Fibroblast of lung (primary cell): ENCODE data around the gene PCBP3.

Experiments used
- CTCF ChIP-seq, 2 donors: IDR thresholded peaks in 1 of 2; conservative IDR thresholded peaks in 1 of 2; 1 replicate in 1 of 2; 2 replicates in 1 of 2; pipeline ENCODE4 v1.5.1; 2011 to 2012; ENCODE audit warnings: low read length in 2 of 2, control low read depth in 1 of 2, inconsistent platforms in 1 of 2, low read depth in 1 of 2, mild to moderate bottlenecking in 1 of 2
- EZH2 ChIP-seq: IDR thresholded peaks from 2 replicates; pipeline ENCODE4 v1.5.1; 2012; ENCODE audit warnings: low read length, control low read depth, mild to moderate bottlenecking; ENCODE audit errors: missing control alignments

DNA sequence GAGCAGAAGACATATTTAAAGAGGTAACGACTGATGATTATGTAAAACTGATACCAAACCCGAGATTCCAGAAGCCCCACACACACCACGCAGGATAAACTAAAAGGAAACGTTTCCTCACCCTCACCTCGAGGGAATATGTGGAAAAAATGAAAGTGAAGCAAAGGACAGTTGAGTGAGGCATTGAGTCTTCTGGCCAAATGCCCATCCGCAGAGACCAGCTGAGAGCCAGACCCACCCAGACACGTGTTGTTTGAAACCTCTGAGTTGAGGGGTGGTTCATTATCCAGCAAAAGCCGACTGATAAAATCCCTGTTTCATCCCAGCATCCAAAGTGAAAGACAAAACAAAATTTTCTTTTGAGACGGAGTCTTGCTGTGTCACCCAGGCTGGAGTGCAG, 29.6 kb upstream of the PCBP3 start:
- TF ChIP-seq CTCF (conservative IDR thresholded peaks at IDR 0.05 in 1 of 2, IDR thresholded peaks at IDR 0.05 in 1 of 2; ENCODE audit: low read depth in 1 of 2, low read length in 2 of 2) (no peak), EZH2 (no peak)
